ENCODE measurements around the gene TIAM2.

Gene TIAM2

GRCh38 chr6:155297669-155298068 is 302.6 kb downstream of the TIAM2 start:
- no peak for DNase-seq (ENCODE audit: low read depth)

- no peak for DNase-seq (ENCODE audit: low read depth)
Observed at GRCh38 chr6:155301867-155302266, 306.8 kb downstream of the TIAM2 start.

- DNase-seq (ENCODE audit: low read depth) = no peak
Observed at GRCh38 chr6:155303361-155303870, 308.3 kb downstream of the TIAM2 start.

- no peak for DNase-seq (ENCODE audit: low read depth)
Observed at GRCh38 chr6:155306958-155307357, 311.8 kb downstream of the TIAM2 start.

All from stimulated activated CD8-positive, alpha-beta memory T cell treated with anti-CD3 and anti-CD28 coated beads, Interleukin-4, amount 100 ng/mL, for 24 hours (primary cell).